NB4 (cell line): ENCODE measurements around the gene REELD1.

Experiments used
- MAX ChIP-seq: IDR thresholded peaks from 2 replicates; pipeline ENCODE4 v1.6.1; 2011; ENCODE audit warnings: low read depth, low read length
- MYC ChIP-seq: IDR thresholded peaks from 2 replicates; pipeline ENCODE4 v1.6.1; 2011; ENCODE audit warnings: low read depth, low read length
- POLR2A ChIP-seq: IDR thresholded peaks from 2 replicates; pipeline ENCODE4 v1.6.1; 2011; ENCODE audit warnings: mild to moderate bottlenecking; ENCODE audit not compliant: insufficient read length; ENCODE audit errors: extremely low read depth
- TF ChIP-seq, protein P1 (sequence below): IDR thresholded peaks from one replicate; pipeline ENCODE4 v1.5.1; 2012; ENCODE audit warnings: low read depth, low read length

DNA sequence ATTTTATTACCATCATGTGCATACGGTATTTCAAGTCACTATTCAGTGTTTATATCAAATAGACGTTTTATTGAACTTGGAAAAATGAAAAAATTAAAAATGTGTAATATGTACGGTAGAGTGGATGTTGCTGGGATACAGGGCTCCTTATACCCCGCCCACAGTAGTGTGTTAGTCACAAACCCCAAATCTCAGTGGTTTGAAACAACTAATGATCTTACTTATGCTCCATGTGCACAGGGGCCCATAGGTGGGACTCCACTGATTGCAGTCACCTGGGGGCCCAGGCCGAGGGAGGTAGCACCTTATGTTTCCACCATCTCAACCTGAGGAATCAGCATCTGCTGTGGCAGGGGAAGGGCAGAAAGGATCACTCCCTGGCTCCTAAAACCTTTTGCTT lies 20.7 kb upstream of the REELD1 start:
- TF ChIP-seq POLR2A, result no peak
- TF ChIP-seq MYC, result no peak
- TF ChIP-seq, protein P1, sequence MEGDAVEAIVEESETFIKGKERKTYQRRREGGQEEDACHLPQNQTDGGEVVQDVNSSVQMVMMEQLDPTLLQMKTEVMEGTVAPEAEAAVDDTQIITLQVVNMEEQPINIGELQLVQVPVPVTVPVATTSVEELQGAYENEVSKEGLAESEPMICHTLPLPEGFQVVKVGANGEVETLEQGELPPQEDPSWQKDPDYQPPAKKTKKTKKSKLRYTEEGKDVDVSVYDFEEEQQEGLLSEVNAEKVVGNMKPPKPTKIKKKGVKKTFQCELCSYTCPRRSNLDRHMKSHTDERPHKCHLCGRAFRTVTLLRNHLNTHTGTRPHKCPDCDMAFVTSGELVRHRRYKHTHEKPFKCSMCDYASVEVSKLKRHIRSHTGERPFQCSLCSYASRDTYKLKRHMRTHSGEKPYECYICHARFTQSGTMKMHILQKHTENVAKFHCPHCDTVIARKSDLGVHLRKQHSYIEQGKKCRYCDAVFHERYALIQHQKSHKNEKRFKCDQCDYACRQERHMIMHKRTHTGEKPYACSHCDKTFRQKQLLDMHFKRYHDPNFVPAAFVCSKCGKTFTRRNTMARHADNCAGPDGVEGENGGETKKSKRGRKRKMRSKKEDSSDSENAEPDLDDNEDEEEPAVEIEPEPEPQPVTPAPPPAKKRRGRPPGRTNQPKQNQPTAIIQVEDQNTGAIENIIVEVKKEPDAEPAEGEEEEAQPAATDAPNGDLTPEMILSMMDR, result no peak
- no peak for TF ChIP-seq MAX
